Measurements from ENCODE around the gene LRRC49.

Gene LRRC49

DNA sequence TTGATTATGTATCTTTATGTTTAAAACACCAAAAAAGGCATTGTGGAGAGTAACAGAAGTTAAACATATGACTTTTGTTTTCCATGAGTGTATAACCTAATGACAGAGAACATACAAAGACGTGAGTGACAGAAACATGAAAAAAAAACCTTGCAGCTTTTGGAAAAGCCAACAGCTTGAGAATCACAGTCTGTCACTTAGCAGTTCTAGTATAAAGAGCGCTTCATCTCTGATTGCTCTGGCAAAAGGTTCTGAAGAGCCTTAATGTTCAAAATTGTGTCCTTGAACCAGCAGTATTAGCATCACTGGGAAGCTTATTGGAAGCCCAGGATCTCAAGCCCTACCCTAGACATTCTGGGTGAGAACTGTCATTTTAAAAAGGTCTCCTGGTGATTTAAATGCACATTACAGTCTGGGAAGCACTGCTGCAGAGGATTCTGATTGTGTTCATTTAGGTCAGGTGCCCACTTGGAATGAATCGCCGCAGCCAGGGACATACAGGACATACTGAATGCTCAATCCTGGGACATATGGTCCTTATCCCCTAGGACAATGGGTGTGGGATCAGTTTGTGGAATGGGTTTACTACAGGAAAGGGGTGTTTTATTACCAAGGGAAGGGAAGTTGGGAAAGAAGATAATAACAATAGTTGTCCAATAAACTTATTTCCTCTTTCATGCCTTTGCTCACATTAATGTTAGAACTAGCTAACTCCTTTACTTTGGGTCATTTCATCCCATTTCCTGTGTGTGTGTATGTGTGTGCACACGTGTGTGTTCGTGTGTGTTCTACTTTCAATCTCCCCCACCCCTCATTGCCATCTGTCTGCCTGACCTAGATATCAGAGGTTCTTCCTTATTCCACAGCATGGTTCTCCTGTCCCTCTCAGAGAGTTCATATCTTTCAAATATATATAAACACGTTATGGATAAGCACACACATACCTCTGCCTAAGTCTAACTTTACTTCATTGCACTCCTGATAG is 55.0 kb downstream of the LRRC49 start:
- no peak overlapping the region for H3K4me3 ChIP-seq (ENCODE audit: low read depth, low read length)
- DNase-seq (ENCODE audit: low read depth, low spot score), result no peak
- in situ Hi-C loops (cut with HindIII; ENCODE audit: low sequenced_read_pairs), result no loop called here
- TF ChIP-seq, protein P1, sequence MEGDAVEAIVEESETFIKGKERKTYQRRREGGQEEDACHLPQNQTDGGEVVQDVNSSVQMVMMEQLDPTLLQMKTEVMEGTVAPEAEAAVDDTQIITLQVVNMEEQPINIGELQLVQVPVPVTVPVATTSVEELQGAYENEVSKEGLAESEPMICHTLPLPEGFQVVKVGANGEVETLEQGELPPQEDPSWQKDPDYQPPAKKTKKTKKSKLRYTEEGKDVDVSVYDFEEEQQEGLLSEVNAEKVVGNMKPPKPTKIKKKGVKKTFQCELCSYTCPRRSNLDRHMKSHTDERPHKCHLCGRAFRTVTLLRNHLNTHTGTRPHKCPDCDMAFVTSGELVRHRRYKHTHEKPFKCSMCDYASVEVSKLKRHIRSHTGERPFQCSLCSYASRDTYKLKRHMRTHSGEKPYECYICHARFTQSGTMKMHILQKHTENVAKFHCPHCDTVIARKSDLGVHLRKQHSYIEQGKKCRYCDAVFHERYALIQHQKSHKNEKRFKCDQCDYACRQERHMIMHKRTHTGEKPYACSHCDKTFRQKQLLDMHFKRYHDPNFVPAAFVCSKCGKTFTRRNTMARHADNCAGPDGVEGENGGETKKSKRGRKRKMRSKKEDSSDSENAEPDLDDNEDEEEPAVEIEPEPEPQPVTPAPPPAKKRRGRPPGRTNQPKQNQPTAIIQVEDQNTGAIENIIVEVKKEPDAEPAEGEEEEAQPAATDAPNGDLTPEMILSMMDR (IDR thresholded peaks at IDR 0.05; ENCODE audit: low read depth, low read length), result no peak

DNA sequence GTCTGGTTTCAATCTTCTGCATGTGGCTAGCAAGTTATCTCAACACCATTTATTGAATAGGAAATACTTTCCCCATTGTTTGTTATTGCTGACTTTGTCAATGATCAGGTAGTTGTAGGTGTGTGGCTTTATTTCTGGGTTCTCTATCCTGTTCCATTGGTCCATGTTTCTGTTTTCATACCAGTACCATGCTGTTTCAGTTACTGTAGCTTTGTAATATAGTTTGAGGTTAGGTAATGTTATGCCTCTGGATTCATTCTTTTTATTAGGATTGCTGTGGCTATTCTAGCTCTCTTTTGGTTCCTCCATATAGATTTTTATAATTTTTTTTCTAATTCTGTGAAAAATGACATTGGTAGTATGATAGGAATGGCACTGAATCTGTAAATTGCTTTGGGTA is 58.3 kb downstream of the LRRC49 start:
- TF ChIP-seq, protein P1 (IDR thresholded peaks at IDR 0.05; ENCODE audit: low read depth, low read length), result no peak
- DNase-seq (ENCODE audit: low read depth, low spot score), result no peak
- in situ Hi-C loops (cut with HindIII; ENCODE audit: low sequenced_read_pairs), result no loop called here
- H3K4me3 ChIP-seq (ENCODE audit: low read depth, low read length), result no peak overlapping the region

DNA sequence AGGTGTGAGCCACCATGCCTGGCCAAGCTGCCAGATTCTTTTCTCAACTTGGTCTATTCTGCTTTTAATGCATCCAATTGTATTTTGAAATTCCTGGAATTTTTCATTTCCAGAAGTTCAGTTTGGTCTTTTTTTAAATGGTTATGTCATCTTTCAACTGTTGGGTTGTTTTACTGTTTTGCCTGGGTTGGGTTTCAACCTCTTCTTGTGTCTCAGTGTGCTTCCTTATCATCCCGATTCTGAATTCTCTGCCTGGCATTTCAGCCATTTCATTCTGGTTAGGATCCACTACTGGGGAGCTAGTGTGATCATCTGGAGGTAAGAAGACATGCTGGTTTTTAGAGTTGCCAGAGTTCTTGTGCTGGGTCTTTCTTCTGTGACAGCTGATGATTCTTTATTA is 61.5 kb downstream of the LRRC49 start:
- in situ Hi-C loops (cut with HindIII; ENCODE audit: low sequenced_read_pairs), result no loop called here
- H3K4me3 ChIP-seq (ENCODE audit: low read depth, low read length), result no peak overlapping the region
- TF ChIP-seq, protein P1 (IDR thresholded peaks at IDR 0.05; ENCODE audit: low read depth, low read length), result no peak
- no peak for DNase-seq (ENCODE audit: low read depth, low spot score)

DNA sequence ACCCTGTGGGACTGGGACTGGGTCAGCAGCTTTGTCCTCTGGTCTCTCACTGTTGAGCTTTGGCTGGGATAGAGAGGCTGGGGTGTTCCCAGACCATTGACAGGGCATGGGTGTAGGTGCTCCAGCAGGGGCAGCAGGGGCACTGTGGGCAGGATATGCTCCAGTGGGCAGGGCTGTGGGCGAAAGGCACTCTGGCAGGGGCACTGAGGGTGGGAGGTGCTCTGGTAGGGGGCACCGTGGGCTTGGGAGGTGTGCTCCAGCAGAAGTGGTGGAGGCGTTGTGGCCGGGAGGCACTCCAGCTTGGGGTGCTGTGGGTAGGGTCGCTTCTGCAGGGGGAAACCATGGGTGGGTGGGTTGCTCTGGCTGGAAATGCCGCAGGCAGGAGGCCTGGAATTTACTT is 62.1 kb downstream of the LRRC49 start:
- DNase-seq (ENCODE audit: low read depth, low spot score), result no peak
- TF ChIP-seq, protein P1 (IDR thresholded peaks at IDR 0.05; ENCODE audit: low read depth, low read length), result no peak
- in situ Hi-C loops (cut with HindIII; ENCODE audit: low sequenced_read_pairs), result no loop called here
- H3K4me3 ChIP-seq (ENCODE audit: low read depth, low read length), result no peak overlapping the region

DNA sequence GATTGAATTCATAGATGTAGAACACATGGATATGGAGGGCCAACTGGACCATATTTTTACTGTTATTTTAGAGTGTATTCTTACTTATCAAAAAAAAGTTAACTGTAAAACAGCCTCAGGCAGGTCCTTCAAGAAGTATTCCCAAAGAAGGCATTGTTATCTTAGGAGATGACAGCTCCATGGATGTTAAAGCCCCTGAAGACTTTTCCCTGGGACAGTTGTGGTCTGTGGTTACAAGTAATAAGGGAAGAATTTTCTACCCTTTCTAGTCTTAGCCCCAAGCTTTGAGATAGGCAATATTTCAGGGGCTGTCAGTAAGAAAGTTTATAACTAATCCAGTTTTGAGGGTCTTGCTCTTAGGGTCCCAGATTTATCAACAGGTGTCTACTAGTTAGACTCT is 62.5 kb downstream of the LRRC49 start:
- TF ChIP-seq, protein P1 (IDR thresholded peaks at IDR 0.05; ENCODE audit: low read depth, low read length), result no peak
- H3K4me3 ChIP-seq (ENCODE audit: low read depth, low read length), result no peak overlapping the region
- peak; percentile 8 for DNase-seq (ENCODE audit: low read depth, low spot score)
- in situ Hi-C loops (cut with HindIII; ENCODE audit: low sequenced_read_pairs), result no loop called here

DNA sequence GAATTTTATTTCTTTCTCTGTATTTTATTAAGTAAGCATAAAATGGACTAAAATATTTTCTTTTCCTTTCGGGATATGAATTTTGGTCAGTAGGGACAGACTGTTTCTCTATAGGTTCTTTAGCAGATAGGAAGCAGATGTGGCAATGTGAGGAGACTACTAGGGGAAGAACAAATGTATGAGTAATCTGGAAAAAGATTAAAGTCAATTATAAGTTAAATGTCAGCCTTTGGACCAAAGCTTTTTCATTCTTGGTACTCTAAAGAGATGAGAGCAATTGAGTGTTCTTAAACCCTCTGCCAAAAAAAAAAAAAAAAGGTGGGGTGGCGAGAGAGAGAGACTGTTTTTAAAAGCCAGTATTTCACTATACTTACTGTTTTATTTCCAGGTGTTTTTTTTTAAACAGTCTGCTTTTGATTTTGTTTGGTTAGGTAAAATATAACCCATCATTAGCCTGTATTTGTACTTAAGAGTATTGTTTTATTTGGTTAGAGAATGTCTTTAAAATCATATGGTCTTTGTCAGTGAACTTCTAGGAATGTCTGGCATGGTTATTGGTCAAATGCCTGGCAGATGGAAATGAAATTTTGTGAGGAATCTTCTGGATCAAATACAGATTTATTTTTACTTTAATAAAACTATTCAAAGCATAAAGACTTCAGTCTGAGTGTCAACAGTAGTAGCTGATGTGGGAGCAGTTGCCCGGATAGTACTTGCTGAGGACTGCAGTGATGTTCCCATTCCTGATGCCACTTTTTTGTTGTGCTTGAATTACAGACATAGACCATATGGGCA is 63.8 kb downstream of the LRRC49 start:
- in situ Hi-C loops (cut with HindIII; ENCODE audit: low sequenced_read_pairs), result no loop called here
- TF ChIP-seq, protein P1 (IDR thresholded peaks at IDR 0.05; ENCODE audit: low read depth, low read length), result no peak
- no peak overlapping the region for H3K4me3 ChIP-seq (ENCODE audit: low read depth, low read length)
- peak; percentile 6 for DNase-seq (ENCODE audit: low read depth, low spot score)
